Left ventricle myocardium inferior (tissue), 1 donor: ENCODE results near the gene TUBA4A. TPM values are rescaled to one million over a fixed set of nuclear protein-coding genes. Genes with fewer than 3 reads are reported as not detected.

Experiments
- DNase-seq: peaks from one replicate; pipeline ENCODE4 v3.0.0-alpha.2; 2020
- H3K27ac ChIP-seq: fragments of 200-600 bp; replicated peaks from 2 replicates; pipeline ENCODE4 v1.8.0; 2021
- H3K27me3 ChIP-seq: fragments of 200-600 bp; 2 replicates; pipeline ENCODE4 v1.8.0; 2021; ENCODE audit warnings: low read depth
- H3K36me3 ChIP-seq: fragments of 200-600 bp; 2 replicates; pipeline ENCODE4 v1.8.0; 2021
- H3K4me1 ChIP-seq: fragments of 200-600 bp; 2 replicates; pipeline ENCODE4 v1.8.0; 2021
- H3K4me3 ChIP-seq: fragments of 200-600 bp; 2 replicates; pipeline ENCODE4 v1.8.0; 2021; ENCODE audit warnings: mild to moderate bottlenecking, moderate library complexity
- H3K9me3 ChIP-seq: fragments of 200-600 bp; replicated peaks from 2 replicates; pipeline ENCODE4 v1.8.0; 2021
- intact Hi-C: fragments of 100-400 bp; cut with micrococcal nuclease; formaldehyde crosslinking; loops from one replicate; pipeline ENCODE4 v1.11.0; 2022
- total RNA-seq: library from RNA; stranded (reverse); fragmentation: NEBNext Ultra II Directional; extraction: Animal tissue kit (Norgen Biotek cat#: 25700); gene quantifications from one replicate; pipeline ENCODE4 v1.2.1, GENCODE V29; 2021
- TF ChIP-seq, protein P1 (sequence below): fragments of 200-600 bp; IDR thresholded peaks from 2 replicates; pipeline ENCODE4 v1.8.0; 2021; ENCODE audit warnings: antibody characterized with exemption, mild to moderate bottlenecking, borderline replicate concordance
- donor health status: DM: no; HTN: yes; CAD: no; lungs with severe emphysema.

TUBA4A gene
- total RNA-seq, 1 donor from 2014 or later, result 130 TPM

DNA sequence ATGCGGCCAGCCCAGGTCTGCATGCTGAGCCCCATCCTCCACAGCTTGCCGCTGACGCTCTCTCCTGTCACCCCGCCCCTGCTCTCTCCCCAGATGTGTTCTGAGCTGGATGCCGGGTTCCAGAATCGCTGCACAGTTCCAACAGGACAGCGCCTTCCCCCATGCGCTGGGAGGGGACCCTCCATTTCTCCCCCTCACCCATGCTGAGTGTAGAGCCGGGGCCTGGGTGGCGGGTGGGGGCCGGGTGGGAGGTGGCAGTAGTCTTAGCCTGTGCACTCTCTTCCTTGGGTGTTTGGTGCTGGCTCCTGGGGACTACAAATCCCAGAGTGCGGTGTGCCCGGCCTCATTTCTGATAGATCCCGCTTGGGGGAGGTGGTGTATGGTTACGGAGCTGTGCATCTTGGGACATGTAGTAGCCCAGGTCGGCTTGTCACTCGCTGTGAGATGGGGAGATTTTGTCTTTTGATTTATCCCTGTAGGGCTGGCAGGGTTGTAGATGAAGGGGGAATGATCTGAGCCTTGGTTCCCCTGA, 32.2 kb upstream of the TUBA4A start:
- Histone ChIP-seq H3K27ac (peak overlapping the region; percentile 12), H3K4me1 (peaks cover 54% of the 10 kb centered on the region), H3K27me3 (no peaks in the 10 kb centered on the region), H3K36me3 (peaks cover 53% of the 10 kb centered on the region), H3K4me3 (no peak overlapping the region), H3K9me3 (no peaks in the 10 kb centered on the region)
- intact Hi-C loops, result no loop called here
- TF ChIP-seq, protein P1, sequence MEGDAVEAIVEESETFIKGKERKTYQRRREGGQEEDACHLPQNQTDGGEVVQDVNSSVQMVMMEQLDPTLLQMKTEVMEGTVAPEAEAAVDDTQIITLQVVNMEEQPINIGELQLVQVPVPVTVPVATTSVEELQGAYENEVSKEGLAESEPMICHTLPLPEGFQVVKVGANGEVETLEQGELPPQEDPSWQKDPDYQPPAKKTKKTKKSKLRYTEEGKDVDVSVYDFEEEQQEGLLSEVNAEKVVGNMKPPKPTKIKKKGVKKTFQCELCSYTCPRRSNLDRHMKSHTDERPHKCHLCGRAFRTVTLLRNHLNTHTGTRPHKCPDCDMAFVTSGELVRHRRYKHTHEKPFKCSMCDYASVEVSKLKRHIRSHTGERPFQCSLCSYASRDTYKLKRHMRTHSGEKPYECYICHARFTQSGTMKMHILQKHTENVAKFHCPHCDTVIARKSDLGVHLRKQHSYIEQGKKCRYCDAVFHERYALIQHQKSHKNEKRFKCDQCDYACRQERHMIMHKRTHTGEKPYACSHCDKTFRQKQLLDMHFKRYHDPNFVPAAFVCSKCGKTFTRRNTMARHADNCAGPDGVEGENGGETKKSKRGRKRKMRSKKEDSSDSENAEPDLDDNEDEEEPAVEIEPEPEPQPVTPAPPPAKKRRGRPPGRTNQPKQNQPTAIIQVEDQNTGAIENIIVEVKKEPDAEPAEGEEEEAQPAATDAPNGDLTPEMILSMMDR, result no peak
- DNase-seq, result no peak

DNA sequence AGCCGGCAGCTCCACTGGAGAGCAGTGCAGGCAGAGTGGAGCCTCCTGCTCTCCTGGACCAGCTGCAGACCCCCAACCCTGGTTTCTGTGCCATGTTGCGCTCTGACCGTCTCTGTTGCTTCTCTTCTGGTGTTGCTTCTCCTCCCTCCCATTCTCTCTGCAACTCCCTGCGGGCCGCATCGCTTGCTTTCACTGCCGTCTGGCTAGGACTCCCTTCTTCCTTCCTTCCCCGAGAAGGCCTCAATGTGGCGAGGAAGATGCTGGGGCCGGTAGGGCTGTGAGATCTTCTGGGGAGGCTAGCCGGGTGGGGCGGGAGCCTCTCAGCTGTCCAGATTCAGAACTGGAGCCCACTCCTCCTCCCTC, 31.6 kb upstream of the TUBA4A start:
- H3K4me1 ChIP-seq, result peaks cover 60% of the 10 kb centered on the region
- no peaks in the 10 kb centered on the region for H3K9me3 ChIP-seq
- peak overlapping the region; percentile 12 for H3K27ac ChIP-seq
- H3K27me3 ChIP-seq, result no peaks in the 10 kb centered on the region
- intact Hi-C loops, result no loop called here
- H3K4me3 ChIP-seq, result no peak overlapping the region
- peaks cover 59% of the 10 kb centered on the region for H3K36me3 ChIP-seq
- no peak for DNase-seq
- TF ChIP-seq, protein P1, result no peak

DNA sequence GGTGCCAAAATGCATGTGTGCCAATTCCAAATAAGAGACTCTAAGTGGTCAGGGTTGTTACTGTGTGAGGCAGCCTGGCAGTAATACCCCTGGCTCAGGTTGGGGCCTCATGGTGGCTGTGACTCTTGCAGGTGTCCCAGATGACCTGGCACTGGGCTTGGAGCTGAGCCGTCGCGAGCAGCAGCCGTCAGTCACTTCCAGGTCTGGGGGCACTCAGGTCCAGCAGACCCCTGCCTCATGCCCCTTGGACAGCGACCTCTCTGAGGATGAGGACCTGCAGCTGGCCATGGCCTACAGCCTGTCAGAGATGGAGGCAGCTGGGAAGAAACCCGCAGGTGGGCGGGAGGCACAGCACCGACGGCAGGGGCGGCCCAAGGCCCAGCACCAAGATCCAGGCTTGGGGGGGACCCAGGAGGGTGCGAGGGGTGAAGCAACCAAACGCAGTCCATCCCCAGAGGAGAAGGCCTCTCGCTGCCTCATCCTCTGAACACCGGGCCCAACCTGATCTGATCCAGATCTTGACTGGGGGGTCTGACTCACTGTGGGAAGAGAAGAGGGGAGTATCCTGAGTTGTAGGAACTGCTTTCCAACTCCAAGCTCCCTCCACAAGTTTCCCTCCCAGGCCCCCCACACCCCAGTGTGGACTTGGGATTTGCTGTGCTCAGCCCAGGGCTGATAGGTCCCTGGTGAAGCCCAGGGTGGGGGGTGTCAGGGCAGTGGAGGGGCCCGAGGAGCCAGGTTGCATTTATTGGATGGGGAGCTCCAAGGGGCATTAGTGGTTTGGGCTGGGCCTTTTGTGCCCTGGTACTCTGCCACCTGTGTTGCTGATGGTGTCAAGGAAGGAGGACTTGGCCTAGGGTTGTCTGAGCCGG, 31.0 kb upstream of the TUBA4A start:
- no peaks in the 10 kb centered on the region for H3K9me3 ChIP-seq
- H3K36me3 ChIP-seq, result peaks cover 61% of the 10 kb centered on the region
- H3K27me3 ChIP-seq, result no peaks in the 10 kb centered on the region
- H3K4me3 ChIP-seq, result no peak overlapping the region
- no peak for DNase-seq
- TF ChIP-seq, protein P1, result no peak
- H3K27ac ChIP-seq, result peak overlapping the region; percentile 12
- intact Hi-C loops, result no loop called here
- H3K4me1 ChIP-seq, result peaks cover 66% of the 10 kb centered on the region

DNA sequence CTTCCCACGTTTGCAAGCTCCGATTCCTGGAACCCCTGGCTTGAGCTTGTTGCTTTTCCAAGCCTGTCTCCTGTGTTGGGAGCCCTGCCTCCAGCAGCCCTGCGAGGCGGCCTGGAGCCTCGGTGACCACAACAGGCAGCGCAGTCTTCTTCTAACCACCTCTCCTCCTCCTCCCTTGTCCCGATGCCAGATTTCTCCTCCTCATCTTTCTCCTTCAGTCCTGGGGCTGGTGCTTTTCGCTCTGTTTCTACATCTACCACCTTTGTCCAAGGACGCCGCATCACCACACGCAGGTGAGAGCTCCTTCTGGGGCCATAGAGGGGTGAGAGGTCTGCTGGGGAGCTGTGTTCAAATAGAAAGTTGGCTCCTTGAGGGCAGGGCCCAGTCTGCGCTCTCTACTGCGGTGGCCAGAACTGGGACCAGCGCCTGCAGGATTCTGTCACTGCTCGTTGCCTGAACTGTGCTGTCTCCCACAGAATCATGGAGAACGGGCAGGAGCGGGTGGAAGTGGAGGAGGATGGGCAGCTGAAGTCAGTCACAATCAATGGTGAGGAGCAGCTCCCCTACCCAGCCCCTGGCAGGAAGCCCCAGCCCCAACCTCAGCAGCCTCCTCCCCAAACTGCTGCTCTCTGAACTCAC, 29.3 kb upstream of the TUBA4A start:
- intact Hi-C loops, result no loop called here
- Histone ChIP-seq H3K9me3 (no peaks in the 10 kb centered on the region), H3K4me1 (peaks cover 76% of the 10 kb centered on the region), H3K36me3 (peaks cover 61% of the 10 kb centered on the region), H3K27me3 (no peaks in the 10 kb centered on the region), H3K27ac (no peak overlapping the region), H3K4me3 (no peak overlapping the region)
- TF ChIP-seq, protein P1, result no peak
- no peak for DNase-seq

DNA sequence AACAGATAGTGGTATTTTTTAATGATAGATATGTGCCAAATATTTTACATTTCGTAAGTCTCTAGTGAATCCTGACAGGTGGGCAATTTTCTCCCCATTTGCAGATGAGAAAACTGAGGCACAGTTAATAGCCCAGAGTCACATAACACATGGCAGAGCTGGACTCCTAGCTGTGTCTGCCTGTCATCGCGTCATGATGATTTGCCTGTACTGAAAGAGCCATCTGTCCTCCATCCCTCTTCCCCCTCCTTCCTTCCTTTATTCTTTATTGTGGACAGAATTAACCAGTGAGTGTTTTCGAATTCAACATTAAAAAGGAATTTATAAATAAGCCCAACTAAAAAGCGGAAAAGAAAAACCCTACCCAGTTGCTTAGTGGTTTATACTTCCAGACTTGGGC, 28.7 kb upstream of the TUBA4A start:
- no peak for DNase-seq
- H3K4me3 ChIP-seq, result no peak overlapping the region
- peaks cover 82% of the 10 kb centered on the region for H3K4me1 ChIP-seq
- TF ChIP-seq, protein P1, result no peak
- peaks cover 61% of the 10 kb centered on the region for H3K36me3 ChIP-seq
- intact Hi-C loops, result no loop called here
- H3K9me3 ChIP-seq, result no peaks in the 10 kb centered on the region
- no peaks in the 10 kb centered on the region for H3K27me3 ChIP-seq
- no peak overlapping the region for H3K27ac ChIP-seq
